ENCODE measurements around the gene CSTB. TPM values are rescaled to one million over a fixed set of nuclear protein-coding genes. Genes with fewer than 3 reads are reported as not detected.

The CSTB gene
- total RNA-seq, 1 experiment from 2014 or later: 57.5 TPM

DNA sequence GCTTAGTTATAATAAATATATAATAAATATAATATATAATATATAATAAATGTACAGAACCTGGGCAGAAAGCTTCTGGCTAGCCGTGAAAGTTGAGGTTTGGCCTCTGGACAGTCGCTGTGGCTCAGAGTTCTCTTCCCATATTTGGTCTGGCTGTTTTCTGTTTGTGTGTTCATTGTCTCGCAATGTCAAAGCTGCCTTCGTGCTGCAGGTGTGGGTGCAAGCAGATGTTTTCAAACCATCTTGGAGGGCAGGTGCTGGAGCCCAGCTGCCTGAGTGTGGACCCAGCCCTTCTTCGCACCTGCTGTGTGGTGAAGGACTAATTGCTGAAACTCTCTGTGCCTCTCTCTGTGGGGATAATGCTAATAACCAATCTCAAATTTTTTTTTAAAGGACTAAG lies 3.6 kb upstream of the CSTB start:
- intact Hi-C loops (cut with micrococcal nuclease): no loop called here
- DNase-seq (ENCODE audit: low read depth, low spot score): no peak
- H3K27ac ChIP-seq (ENCODE audit: low read depth, low read length): no peak overlapping the region
- ChIA-PET POLR2A (no interaction called here), CTCF (no interaction called here), RAD21 (ENCODE audit: low non-redundant PET in 1 of 2, low total read pairs in 2 of 2, uncharacterized antibody in 2 of 2, unreplicated experiment in 2 of 2) (no interaction called here)
- no peak overlapping the region for H3K4me2 ChIP-seq (ENCODE audit: low read length)
- H3K9me3 ChIP-seq (ENCODE audit: control insufficient read depth in 1 of 2, insufficient read depth in 1 of 2, low read depth in 1 of 2, low read length in 2 of 2): no peaks in the 10 kb centered on the region
- no peak overlapping the region for H3K4me3 ChIP-seq (replicated peaks in 1 of 2; ENCODE audit: low read depth in 1 of 2, low read length in 2 of 2)
- TF ChIP-seq, protein P1, sequence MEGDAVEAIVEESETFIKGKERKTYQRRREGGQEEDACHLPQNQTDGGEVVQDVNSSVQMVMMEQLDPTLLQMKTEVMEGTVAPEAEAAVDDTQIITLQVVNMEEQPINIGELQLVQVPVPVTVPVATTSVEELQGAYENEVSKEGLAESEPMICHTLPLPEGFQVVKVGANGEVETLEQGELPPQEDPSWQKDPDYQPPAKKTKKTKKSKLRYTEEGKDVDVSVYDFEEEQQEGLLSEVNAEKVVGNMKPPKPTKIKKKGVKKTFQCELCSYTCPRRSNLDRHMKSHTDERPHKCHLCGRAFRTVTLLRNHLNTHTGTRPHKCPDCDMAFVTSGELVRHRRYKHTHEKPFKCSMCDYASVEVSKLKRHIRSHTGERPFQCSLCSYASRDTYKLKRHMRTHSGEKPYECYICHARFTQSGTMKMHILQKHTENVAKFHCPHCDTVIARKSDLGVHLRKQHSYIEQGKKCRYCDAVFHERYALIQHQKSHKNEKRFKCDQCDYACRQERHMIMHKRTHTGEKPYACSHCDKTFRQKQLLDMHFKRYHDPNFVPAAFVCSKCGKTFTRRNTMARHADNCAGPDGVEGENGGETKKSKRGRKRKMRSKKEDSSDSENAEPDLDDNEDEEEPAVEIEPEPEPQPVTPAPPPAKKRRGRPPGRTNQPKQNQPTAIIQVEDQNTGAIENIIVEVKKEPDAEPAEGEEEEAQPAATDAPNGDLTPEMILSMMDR (IDR thresholded peaks at IDR 0.05 in 2 of 3, conservative IDR thresholded peaks at IDR 0.05 in 1 of 3; ENCODE audit: borderline replicate concordance in 1 of 3, insufficient read depth in 1 of 3, low read depth in 2 of 3, low read length in 2 of 3): no peak
- no peak for TF ChIP-seq POLR2AphosphoS5 (IDR thresholded peaks at IDR 0.05; ENCODE audit: low read depth, low read length)
- TF ChIP-seq, protein P2, sequence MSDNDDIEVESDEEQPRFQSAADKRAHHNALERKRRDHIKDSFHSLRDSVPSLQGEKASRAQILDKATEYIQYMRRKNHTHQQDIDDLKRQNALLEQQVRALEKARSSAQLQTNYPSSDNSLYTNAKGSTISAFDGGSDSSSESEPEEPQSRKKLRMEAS (IDR thresholded peaks at IDR 0.05): no peak
- TF ChIP-seq TCF7L2 (IDR thresholded peaks at IDR 0.05; ENCODE audit: borderline replicate concordance, extremely low read depth, insufficient read depth, insufficient read length): no peak
- TF ChIP-seq EZH2 (IDR thresholded peaks at IDR 0.05): no peak
- no peak for TF ChIP-seq YY1 (IDR thresholded peaks at IDR 0.05; ENCODE audit: extremely low read depth, insufficient replicate concordance, low read depth, low read length)
- TF ChIP-seq CEBPB (IDR thresholded peaks at IDR 0.05; ENCODE audit: low read depth): no peak
- no peak for TF ChIP-seq FOSL1 (IDR thresholded peaks at IDR 0.05; ENCODE audit: low read depth)
- no peak for TF ChIP-seq POLR2A (IDR thresholded peaks at IDR 0.05; ENCODE audit: borderline replicate concordance, extremely low read depth, insufficient read depth, insufficient read length)
- TF ChIP-seq, protein P3, sequence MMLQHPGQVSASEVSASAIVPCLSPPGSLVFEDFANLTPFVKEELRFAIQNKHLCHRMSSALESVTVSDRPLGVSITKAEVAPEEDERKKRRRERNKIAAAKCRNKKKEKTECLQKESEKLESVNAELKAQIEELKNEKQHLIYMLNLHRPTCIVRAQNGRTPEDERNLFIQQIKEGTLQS (IDR thresholded peaks at IDR 0.05): no peak
- TF ChIP-seq SIN3A (IDR thresholded peaks at IDR 0.05; ENCODE audit: low read depth): no peak
- no peak for TF ChIP-seq SP1 (IDR thresholded peaks at IDR 0.05; ENCODE audit: low read depth)
- ATAC-seq: no peak
- peaks cover 6 to 38% of the 10 kb centered on the region in 2 experiments; a peak in 3 of 4 replicates for H3K4me1 ChIP-seq (ENCODE audit: control insufficient read depth in 1 of 2, insufficient read depth in 2 of 2, low read length in 2 of 2)
- no peaks in the 10 kb centered on the region for H3K9me2 ChIP-seq (ENCODE audit: insufficient read depth)
- peaks cover 14% of the 10 kb centered on the region for H3K79me2 ChIP-seq (ENCODE audit: insufficient read depth, low read length)
- H2AFZ ChIP-seq (ENCODE audit: low read depth, low read length, poor library complexity, severe bottlenecking): no peak overlapping the region
- no TSS peak for BruUV-seq (replicated peaks)
- H4K20me1 ChIP-seq (ENCODE audit: insufficient read depth): no peaks in the 10 kb centered on the region
- no peak overlapping the region for H3K9ac ChIP-seq (ENCODE audit: low read length)
- H3K36me3 ChIP-seq (ENCODE audit: control insufficient read depth in 1 of 2, insufficient read depth in 2 of 2, low read length in 2 of 2): no peaks in the 10 kb centered on the region; a peak in 1 of 4 replicates
- no peaks in the 10 kb centered on the region for H3K27me3 ChIP-seq (ENCODE audit: insufficient read depth, low read length)
